Subcutaneous abdominal adipose tissue (tissue), 5 donors: ENCODE results near the gene MST1.

ENCODE experiments used
- H3K27ac ChIP-seq: one replicate; pipeline ENCODE4 v1.7.0; 2013; ENCODE audit warnings: low read depth, mild to moderate bottlenecking, inconsistent platforms, low read length, moderate library complexity
- H3K27me3 ChIP-seq, 5 donors: one replicate each; pipeline ENCODE4 v1.7.0; 2013; ENCODE audit warnings: low read length in 5 of 5, inconsistent platforms in 1 of 5; ENCODE audit not compliant: control insufficient read depth in 5 of 5, insufficient read depth in 4 of 5
- H3K36me3 ChIP-seq, 5 donors: one replicate each; pipeline ENCODE4 v1.7.0; 2013; ENCODE audit warnings: low read length in 5 of 5; ENCODE audit not compliant: control insufficient read depth in 5 of 5, insufficient read depth in 5 of 5
- H3K4me1 ChIP-seq, 5 donors: one replicate each; pipeline ENCODE4 v1.7.0; 2013; ENCODE audit warnings: low read length in 5 of 5, mild to moderate bottlenecking in 3 of 5, moderate library complexity in 1 of 5; ENCODE audit not compliant: control insufficient read depth in 5 of 5, insufficient read depth in 5 of 5
- H3K4me3 ChIP-seq, 5 donors: one replicate each; pipeline ENCODE4 v1.7.0; 2013; ENCODE audit warnings: low read length in 5 of 5, low read depth in 1 of 5
- H3K9ac ChIP-seq, 5 donors: one replicate each; pipeline ENCODE4 v1.7.0; 2013; ENCODE audit warnings: low read length in 5 of 5, mild to moderate bottlenecking in 4 of 5, moderate library complexity in 3 of 5
- H3K9me3 ChIP-seq, 5 donors: one replicate each; pipeline ENCODE4 v1.7.0; 2013; ENCODE audit warnings: low read length in 5 of 5; ENCODE audit not compliant: control insufficient read depth in 5 of 5
- donor health status: healthy.
- donor health status: healthy.
- donor health status: healthy.
- donor health status: healthy.
- donor health status: healthy.

The MST1 gene

GRCh38 chr3:49681232-49681522 lies 8.1 kb downstream of the MST1 start:
- no peak overlapping the region for H3K9ac ChIP-seq
- H3K4me3 ChIP-seq = no peak overlapping the region
- H3K27me3 ChIP-seq = no peaks in the 10 kb centered on the region
- peaks cover 0 to 86% (median 81%) of the 10 kb centered on the region in 5 donors for H3K36me3 ChIP-seq
- no peaks in the 10 kb centered on the region for H3K9me3 ChIP-seq
- peaks cover 0 to under 1% (median 0%) of the 10 kb centered on the region in 5 donors for H3K4me1 ChIP-seq
- H3K27ac ChIP-seq = no peak overlapping the region

GRCh38 chr3:49680493-49681231 lies 8.6 kb downstream of the MST1 start:
- Histone ChIP-seq H3K4me3 (no peak overlapping the region), H3K36me3 (peaks cover 0 to 91% (median 84%) of the 10 kb centered on the region in 5 donors), H3K27ac (no peak overlapping the region), H3K9me3 (no peaks in the 10 kb centered on the region), H3K9ac (no peak overlapping the region), H3K4me1 (no peaks in the 10 kb centered on the region), H3K27me3 (no peaks in the 10 kb centered on the region)

- H3K9ac ChIP-seq = no peak overlapping the region
- no peaks in the 10 kb centered on the region for H3K27me3 ChIP-seq
- peaks cover 0 to 55% (median 51%) of the 10 kb centered on the region in 5 donors for H3K36me3 ChIP-seq
- H3K4me1 ChIP-seq = peaks cover 0 to 22% (median 18%) of the 10 kb centered on the region in 5 donors
- H3K9me3 ChIP-seq = peaks cover 0 to 3% (median 0%) of the 10 kb centered on the region in 5 donors
- no peak overlapping the region for H3K27ac ChIP-seq
- H3K4me3 ChIP-seq = no peak overlapping the region
These were observed 13.4 kb downstream of the MST1 start for GRCh38 chr3:49675912-49676311.

- no peaks in the 10 kb centered on the region for H3K27me3 ChIP-seq
- peak overlapping the region in 4 of 5 donors; percentile 55 to 81 (median 63) for H3K9ac ChIP-seq
- H3K4me3 ChIP-seq = peak overlapping the region; percentile 66 to 85 (median 82)
- peaks cover 0 to 3% (median 0%) of the 10 kb centered on the region in 5 donors for H3K9me3 ChIP-seq
- peak overlapping the region; percentile 23 for H3K27ac ChIP-seq
- H3K36me3 ChIP-seq = peaks cover 0 to 41% (median 37%) of the 10 kb centered on the region in 5 donors
- H3K4me1 ChIP-seq = peaks cover 0 to 22% (median 18%) of the 10 kb centered on the region in 5 donors
These were observed 14.7 kb downstream of the MST1 start for GRCh38 chr3:49674497-49674983.

- H3K4me1 ChIP-seq = peaks cover 0 to 28% (median 24%) of the 10 kb centered on the region in 5 donors
These were observed 15.4 kb downstream of the MST1 start, which contains the start of gene APEH for GRCh38 chr3:49673715-49674496. APEH (plus strand) TSS chr3:49674351; CDS start chr3:49674402, 51 bp downstream.

GRCh38 chr3:49673121-49673714 lies 16.1 kb downstream of the MST1 start:
- peaks cover 0 to 33% (median 29%) of the 10 kb centered on the region in 5 donors for H3K4me1 ChIP-seq
- peak overlapping the region in 4 of 5 donors; percentile 55 to 81 (median 63) for H3K9ac ChIP-seq
- peaks cover 0 to 28% (median 24%) of the 10 kb centered on the region in 5 donors for H3K36me3 ChIP-seq
- peaks cover 0 to 3% (median 0%) of the 10 kb centered on the region in 5 donors for H3K9me3 ChIP-seq
- H3K4me3 ChIP-seq = peak overlapping the region; percentile 54 to 85 (median 82)
- H3K27me3 ChIP-seq = peaks cover 0 to 3% (median 0%) of the 10 kb centered on the region in 5 donors
- peak overlapping the region; percentile 78 for H3K27ac ChIP-seq

More at GRCh38 chr3:49673715-49674496, 15.4 kb downstream of the MST1 start, which contains the start of gene APEH:
- peaks cover 0 to 3% (median 0%) of the 10 kb centered on the region in 5 donors for H3K9me3 ChIP-seq
- H3K27ac ChIP-seq = peak within 1 kb of the TSS; percentile 78
- H3K36me3 ChIP-seq = peaks cover 0 to 34% (median 31%) of the 10 kb centered on the region in 5 donors
- peaks cover 0 to 3% (median 0%) of the 10 kb centered on the region in 5 donors for H3K27me3 ChIP-seq
- peak within 1 kb of the TSS in 4 of 5 donors; percentile 55 to 81 (median 63) for H3K9ac ChIP-seq
- peak within 1 kb of the TSS; percentile 66 to 85 (median 82) for H3K4me3 ChIP-seq

GRCh38 chr3:49671291-49672288 lies 17.7 kb downstream of the MST1 start:
- Histone ChIP-seq H3K4me1 (peaks cover 0 to 35% (median 33%) of the 10 kb centered on the region in 5 donors), H3K9ac (no peak overlapping the region), H3K27ac (no peak overlapping the region), H3K36me3 (peaks cover 0 to 11% (median 8%) of the 10 kb centered on the region in 5 donors), H3K27me3 (peaks cover 0 to 8% (median 0%) of the 10 kb centered on the region in 5 donors), H3K9me3 (peaks cover 0 to 3% (median 0%) of the 10 kb centered on the region in 5 donors), H3K4me3 (no peak overlapping the region)

GRCh38 chr3:49670940-49671290 lies 18.4 kb downstream of the MST1 start:
- H3K9me3 ChIP-seq = peaks cover 0 to 3% (median 0%) of the 10 kb centered on the region in 5 donors
- peaks cover 0 to 35% (median 33%) of the 10 kb centered on the region in 5 donors for H3K4me1 ChIP-seq
- peaks cover 0 to 5% (median under 1%) of the 10 kb centered on the region in 5 donors for H3K36me3 ChIP-seq
- no peak overlapping the region for H3K4me3 ChIP-seq
- H3K27me3 ChIP-seq = peaks cover 0 to 9% (median 0%) of the 10 kb centered on the region in 5 donors
- no peak overlapping the region for H3K27ac ChIP-seq
- no peak overlapping the region for H3K9ac ChIP-seq

- peaks cover 0 to 25% (median 23%) of the 10 kb centered on the region in 5 donors for H3K4me1 ChIP-seq
- H3K27me3 ChIP-seq = peaks cover 0 to 14% (median 3%) of the 10 kb centered on the region in 5 donors
- H3K9me3 ChIP-seq = peaks cover 0 to 3% (median 0%) of the 10 kb centered on the region in 5 donors
- no peaks in the 10 kb centered on the region for H3K36me3 ChIP-seq
- H3K27ac ChIP-seq = no peak overlapping the region
- H3K9ac ChIP-seq = no peak overlapping the region
- no peak overlapping the region for H3K4me3 ChIP-seq
These were observed 19.9 kb downstream of the MST1 start for GRCh38 chr3:49669352-49669751.
